NB4 (cell line): ENCODE data around the gene ZNF787.
A peak's percentile ranks its signal among the peaks of the same experiment; 100 is the strongest.
"Not testable (repeated sequence)": the region's sequence is repeated elsewhere in the genome, so short reads cannot be mapped to it uniquely, and the experiment has no call there.

Experiments used
- DNase-seq: peaks from one replicate; pipeline ENCODE4 v3.0.0; 2010; ENCODE audit warnings: low read depth
- H3K4me3 ChIP-seq: one replicate; pipeline ENCODE4 v1.5.1; 2011; ENCODE audit warnings: mild to moderate bottlenecking, low read depth, low read length, moderate library complexity
- CTCF ChIP-seq: IDR thresholded peaks from one replicate; pipeline ENCODE4 v1.5.1; 2012; ENCODE audit warnings: low read depth, low read length
- MAX ChIP-seq: IDR thresholded peaks from 2 replicates; pipeline ENCODE4 v1.6.1; 2011; ENCODE audit warnings: low read depth, low read length
- MYC ChIP-seq: IDR thresholded peaks from 2 replicates; pipeline ENCODE4 v1.6.1; 2011; ENCODE audit warnings: low read depth, low read length
- POLR2A ChIP-seq: IDR thresholded peaks from 2 replicates; pipeline ENCODE4 v1.6.1; 2011; ENCODE audit warnings: mild to moderate bottlenecking; ENCODE audit not compliant: insufficient read length; ENCODE audit errors: extremely low read depth

ZNF787 gene

GRCh38 chr19:56108447-56109195 lies 12.5 kb downstream of the ZNF787 start:
- H3K4me3 ChIP-seq, result no peak overlapping the region
- DNase-seq, result no peak

GRCh38 chr19:56107626-56108351 lies 13.3 kb downstream of the ZNF787 start:
- DNase-seq, result no peak
- no peak for TF ChIP-seq POLR2A
- no peak for TF ChIP-seq MAX
- no peak for TF ChIP-seq MYC
- no peak for TF ChIP-seq CTCF
- H3K4me3 ChIP-seq, result no peak overlapping the region

More at GRCh38 chr19:56108447-56109195, 12.5 kb downstream of the ZNF787 start:
- TF ChIP-seq POLR2A (no peak), MYC (no peak)

GRCh38 chr19:56106993-56107392 lies 14.1 kb downstream of the ZNF787 start:
- DNase-seq, result no peak
- H3K4me3 ChIP-seq, result no peak overlapping the region
- TF ChIP-seq POLR2A, result no peak
- no peak for TF ChIP-seq CTCF
- no peak for TF ChIP-seq MYC
- TF ChIP-seq MAX, result no peak

GRCh38 chr19:56106397-56106849 lies 14.7 kb downstream of the ZNF787 start:
- TF ChIP-seq POLR2A (no peak), MYC (no peak), MAX (no peak), CTCF (no peak)
- no peak overlapping the region for H3K4me3 ChIP-seq
- no peak for DNase-seq

GRCh38 chr19:56105831-56106396 lies 15.2 kb downstream of the ZNF787 start:
- not testable (repeated sequence) for DNase-seq

GRCh38 chr19:56105090-56105701 lies 15.9 kb downstream of the ZNF787 start:
- H3K4me3 ChIP-seq, result no peak overlapping the region
- 0 out of 2 replicates have a peak, but pooled peaks have one; percentile 7 for TF ChIP-seq MYC
- peak; percentile 14; the same call in 1 of the 2 replicates for TF ChIP-seq MAX
- TF ChIP-seq POLR2A, result no peak
- TF ChIP-seq CTCF, result peak; percentile 23
- no peak for DNase-seq

More at GRCh38 chr19:56105831-56106396, 15.2 kb downstream of the ZNF787 start:
- not testable (repeated sequence) for H3K4me3 ChIP-seq
